Left colon (tissue), 2 donors: ENCODE results near the gene NAV2. TPM values are rescaled to one million over a fixed set of nuclear protein-coding genes. Genes with fewer than 3 reads are reported as not detected.
A peak's percentile ranks its signal among the peaks of the same experiment; 100 is the strongest.

Experiments
- ATAC-seq: fragments of 200-7000 bp; cut with Tn5 transposase; one replicate; pipeline ENCODE4 v1.9.1; 2020; ENCODE audit warnings: mild to moderate bottlenecking, moderate library complexity
- DNase-seq, 2 donors: peaks; one replicate each; pipeline ENCODE4 v3.0.0-alpha.2; 2020
- intact Hi-C, 2 donors: fragments of 100-400 bp; cut with DNase I in 1 of 2; cut with micrococcal nuclease in 1 of 2; formaldehyde crosslinking; loops; one replicate each; pipeline versions ENCODE4 v1.11.2 to v1.14.0; 2022; cut with DNase I, micrococcal nuclease
- total RNA-seq, 2 donors: library from RNA; stranded (reverse); fragmentation: NEBNext Ultra II Directional; extraction: Animal tissue kit (Norgen Biotek cat#: 25700); gene quantifications; one replicate each; pipeline ENCODE4 v1.2.1, GENCODE V29; 2021
- donor health status: DM: no; HTN: no; CAD: no.
- donor health status: DM: yes; HTN: yes; CAD: no.

The NAV2 gene
- total RNA-seq, 2 donors from 2014 or later: 16.1 to 21.7 TPM

DNA sequence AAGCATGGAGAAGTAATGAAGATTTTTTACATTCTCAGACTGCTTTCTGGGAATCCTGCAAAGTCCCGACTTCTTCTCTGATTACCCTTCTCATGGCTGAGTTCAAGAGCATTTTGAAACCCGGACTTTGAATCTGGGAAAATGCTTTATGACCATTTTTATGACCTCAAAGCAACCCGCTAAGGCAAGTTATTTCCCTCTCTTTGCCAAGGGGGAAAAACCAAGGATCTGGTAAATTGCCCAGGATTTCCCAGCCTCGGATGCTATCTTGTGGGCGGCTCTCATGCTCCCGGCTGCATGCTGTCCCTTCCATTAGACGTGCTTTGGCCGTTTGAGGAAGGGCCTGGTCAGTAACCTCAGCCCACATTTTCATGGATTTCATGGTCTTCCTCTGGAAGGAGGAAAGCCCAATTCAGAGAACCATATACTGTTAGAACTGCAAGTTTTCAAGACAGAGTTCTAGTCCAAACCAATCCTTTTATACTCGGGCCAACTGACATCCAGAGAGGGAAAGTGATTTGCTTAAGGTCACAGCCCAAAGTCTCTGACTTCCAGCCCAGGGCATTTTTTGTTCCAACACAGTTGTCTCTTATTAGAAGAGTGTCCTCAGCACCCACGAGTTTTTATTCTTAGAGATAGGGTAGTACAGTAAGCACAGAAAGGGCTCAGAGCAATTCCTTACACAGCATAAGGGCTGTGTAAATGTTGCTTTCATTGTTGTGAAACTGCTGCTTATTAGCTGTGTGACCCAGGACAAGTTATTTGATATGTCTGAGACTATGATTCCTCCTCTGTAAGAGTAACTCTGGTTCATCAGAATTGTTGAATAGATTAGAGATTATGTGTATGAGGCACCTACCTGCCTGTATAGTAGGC, 77.4 kb downstream of the NAV2 start:
- ATAC-seq (peak; percentile 70), DNase-seq (peak; percentile 58 to 73)
- intact Hi-C loops: no loop called here

DNA sequence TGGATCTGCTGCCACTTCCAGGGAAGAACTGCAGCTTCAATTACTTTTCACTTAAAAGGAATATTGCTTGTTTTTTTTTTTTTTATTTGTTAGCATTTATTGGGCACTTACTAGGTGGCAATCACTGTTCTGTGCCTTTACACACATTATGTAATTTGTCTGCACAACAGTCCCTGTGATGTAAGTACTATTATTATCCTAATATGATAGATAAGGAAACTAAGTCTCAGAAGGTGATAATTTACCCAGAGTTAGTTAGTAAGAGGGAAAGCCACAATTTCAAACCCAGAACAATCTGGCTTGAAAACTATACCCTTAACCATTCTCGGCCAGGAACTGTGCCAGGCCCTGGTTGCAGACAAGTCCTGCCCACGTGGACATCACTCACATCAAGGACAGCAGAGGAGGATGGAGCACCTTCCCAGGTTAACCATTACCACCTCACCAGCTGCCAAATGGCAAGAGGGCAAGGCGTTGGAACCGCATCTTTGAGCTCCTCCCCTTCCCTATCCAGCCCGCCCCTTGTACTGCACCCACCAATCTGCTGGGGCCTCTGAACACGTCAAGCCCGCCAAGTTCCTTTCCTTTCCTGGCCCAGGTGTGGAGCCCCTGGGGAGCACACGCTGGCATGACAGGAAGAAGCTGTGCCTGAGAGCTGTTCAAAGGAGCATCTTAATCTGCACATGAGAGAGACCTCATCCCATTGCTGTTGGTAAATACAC, 78.4 kb downstream of the NAV2 start:
- DNase-seq: peak; percentile 76 to 95
- ATAC-seq: peak; percentile 81
- intact Hi-C loops: no loop called here

GRCh38 chr11:19792510-19792909, 79.9 kb downstream of the NAV2 start:
- DNase-seq (no peak), ATAC-seq (no peak)
- intact Hi-C loops: no loop called here

DNA sequence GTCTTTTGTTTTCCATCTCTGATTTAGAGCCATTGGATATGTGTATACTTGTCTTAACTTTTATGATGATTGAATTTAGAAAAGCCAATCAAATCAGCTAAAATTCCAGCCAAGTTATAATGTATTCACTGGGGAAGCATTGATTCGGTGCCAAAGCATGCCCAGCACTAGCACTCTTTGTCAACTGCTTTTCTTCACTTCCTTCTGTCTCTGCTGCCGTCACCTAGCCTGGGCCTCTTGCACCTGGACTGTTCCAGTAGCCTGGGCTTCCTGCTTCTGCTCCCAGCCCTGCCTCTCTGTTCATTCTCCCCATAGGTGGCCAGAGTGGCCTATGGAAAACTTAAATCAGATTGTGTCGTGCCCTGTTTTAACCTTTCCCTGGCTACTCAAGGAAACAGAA, 80.7 kb downstream of the NAV2 start:
- intact Hi-C loops: no loop called here
- DNase-seq (peak; percentile 50 to 81), ATAC-seq (peak; percentile 56)

- no peak for ATAC-seq
- intact Hi-C loops: no loop called here
- DNase-seq: no peak
Measured at GRCh38 chr11:19794161-19794560, 81.5 kb downstream of the NAV2 start.

DNA sequence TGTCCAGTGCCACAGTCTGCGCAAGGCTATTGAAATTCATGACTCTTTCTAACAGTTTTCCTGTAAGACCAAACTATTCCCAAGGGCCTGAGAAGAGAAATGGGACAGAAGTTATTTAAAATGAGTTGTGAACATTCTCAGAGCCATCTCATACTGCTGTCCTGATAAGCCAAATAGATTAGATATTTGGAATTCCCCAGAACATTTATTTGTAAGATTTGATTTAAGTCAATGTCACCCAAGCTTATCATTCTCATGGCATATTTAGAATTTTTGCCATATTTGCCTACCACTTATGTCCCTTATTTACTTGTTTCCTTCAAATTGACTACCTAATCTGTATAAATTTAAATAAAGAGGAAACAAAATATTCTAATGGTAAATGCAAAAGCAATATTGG, 82.4 kb downstream of the NAV2 start:
- DNase-seq (no peak), ATAC-seq (no peak)
- intact Hi-C loops: no loop called here

DNA sequence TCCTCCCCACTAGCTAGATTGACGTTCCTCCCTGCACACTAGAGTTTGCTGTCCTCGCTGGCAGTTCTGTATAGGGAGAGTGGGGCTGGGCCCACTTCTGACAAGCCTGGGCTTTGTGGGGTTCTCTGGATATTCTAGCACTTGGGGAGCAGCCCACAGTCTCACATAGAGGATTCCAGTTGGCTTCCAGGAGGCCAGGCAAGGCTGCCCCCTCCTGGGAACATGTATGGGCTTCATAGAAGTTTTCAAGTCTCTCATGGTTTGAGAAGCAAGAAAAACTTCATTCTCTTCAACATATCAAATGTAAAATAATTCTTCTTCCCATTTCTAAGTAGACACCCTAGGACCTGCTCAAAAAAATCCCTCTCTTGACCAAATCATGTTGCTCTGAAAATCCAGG, 87.5 kb downstream of the NAV2 start:
- ATAC-seq (no peak), DNase-seq (peak in 1 of 2 donors; percentile 37)
- intact Hi-C loops: no loop called here

GRCh38 chr11:19800714-19801519, 88.3 kb downstream of the NAV2 start:
- intact Hi-C loops: no loop called here
- DNase-seq (no peak), ATAC-seq (no peak)

- no peak for DNase-seq
- intact Hi-C loops: no loop called here
- peak; percentile 1 for ATAC-seq
Measured at GRCh38 chr11:19802773-19803293, 90.2 kb downstream of the NAV2 start.

- DNase-seq (peak; percentile 46 to 65), ATAC-seq (peak; percentile 93)
- intact Hi-C loops: no loop called here
Measured at GRCh38 chr11:19803506-19803998, 90.9 kb downstream of the NAV2 start.

GRCh38 chr11:19805376-19805775, 92.7 kb downstream of the NAV2 start:
- DNase-seq (no peak), ATAC-seq (no peak)
- intact Hi-C loops: no loop called here

DNA sequence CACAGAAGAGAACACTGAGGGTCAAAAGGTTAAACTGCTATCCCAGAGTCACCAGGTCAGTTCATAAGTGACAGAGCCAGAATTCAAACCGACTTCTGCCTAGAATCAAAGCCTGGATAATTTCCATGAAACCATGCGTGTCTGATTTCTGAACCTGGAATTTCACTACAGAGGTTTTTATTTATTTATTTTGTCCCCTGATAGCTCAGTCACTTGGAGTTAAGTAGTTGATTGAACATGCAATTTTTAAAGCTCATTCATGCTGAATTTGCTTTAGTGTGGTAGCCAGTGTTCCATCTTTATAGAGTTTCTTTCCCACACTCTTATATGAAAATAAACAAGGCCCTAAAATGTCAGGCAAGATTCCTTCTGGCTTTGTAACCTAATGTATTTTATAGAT, 93.2 kb downstream of the NAV2 start:
- intact Hi-C loops: no loop called here
- DNase-seq (no peak), ATAC-seq (no peak)

- ATAC-seq (no peak), DNase-seq (no peak)
- intact Hi-C loops: no loop called here
Measured at GRCh38 chr11:19806251-19806650, 93.6 kb downstream of the NAV2 start.

DNA sequence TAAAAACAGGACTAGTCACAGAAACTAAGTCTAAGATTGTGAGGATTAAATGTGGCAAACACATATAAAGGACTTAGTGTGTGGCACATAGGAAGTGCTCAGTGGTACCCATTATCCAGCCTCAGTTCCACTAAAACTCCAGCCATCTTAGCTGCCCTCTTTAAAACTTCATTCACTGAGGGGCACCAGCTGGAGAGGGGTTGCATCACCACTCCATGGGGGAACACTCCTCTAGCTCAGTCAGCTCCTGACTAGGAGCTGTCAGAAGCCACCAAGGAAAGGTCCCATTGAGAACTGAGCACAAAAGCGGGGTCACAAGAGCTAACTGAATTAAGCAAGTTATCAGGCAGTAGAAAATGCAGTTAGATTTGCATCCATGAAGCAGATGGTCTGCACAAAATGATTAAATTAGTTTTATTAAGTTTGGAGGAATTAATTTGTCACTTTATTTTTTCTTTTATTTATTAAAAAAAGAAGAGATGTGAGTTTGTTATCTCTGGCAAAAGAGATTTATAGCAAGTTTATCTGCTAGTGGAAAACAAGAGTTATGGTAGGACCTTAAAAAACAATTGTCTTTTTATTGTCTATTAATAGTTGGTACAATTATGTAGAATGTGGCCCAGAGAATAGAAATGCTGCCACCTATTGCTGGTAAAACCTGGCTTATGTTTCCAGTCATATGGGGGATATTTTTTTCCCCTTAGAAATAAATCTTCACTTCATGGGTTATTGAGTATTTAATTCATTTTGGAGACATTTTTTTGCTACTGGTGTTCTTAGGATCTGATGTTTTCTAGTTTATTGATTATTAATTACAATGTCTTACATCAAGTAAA, 95.7 kb downstream of the NAV2 start:
- DNase-seq (no peak), ATAC-seq (no peak)
- intact Hi-C loops: no loop called here

DNA sequence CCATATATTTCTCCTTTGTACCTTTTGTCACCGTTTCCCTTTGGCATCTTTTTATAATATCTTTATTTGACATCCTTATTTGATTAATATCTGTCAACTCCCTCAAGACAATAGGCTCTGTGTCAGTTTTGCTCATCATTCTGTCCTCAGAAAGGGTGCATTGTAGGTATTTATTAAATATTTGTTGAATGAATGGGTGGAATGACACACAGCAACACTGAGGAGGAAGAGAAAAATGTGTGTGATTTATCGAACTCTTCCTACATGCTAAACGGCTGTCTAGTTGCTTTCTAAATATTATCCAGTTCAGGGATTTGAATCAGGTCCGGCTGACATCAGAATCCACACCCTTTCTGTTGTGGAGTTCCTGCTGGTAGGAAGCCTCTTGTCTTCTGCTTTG, 98.2 kb downstream of the NAV2 start:
- intact Hi-C loops: no loop called here
- ATAC-seq (no peak), DNase-seq (no peak)

- ATAC-seq (peak; percentile 46), DNase-seq (no peak)
- intact Hi-C loops: no loop called here
Measured at GRCh38 chr11:19811380-19811779, 98.7 kb downstream of the NAV2 start.

GRCh38 chr11:19812096-19812495, 99.5 kb downstream of the NAV2 start:
- intact Hi-C loops: no loop called here
- ATAC-seq (no peak), DNase-seq (no peak)

DNA sequence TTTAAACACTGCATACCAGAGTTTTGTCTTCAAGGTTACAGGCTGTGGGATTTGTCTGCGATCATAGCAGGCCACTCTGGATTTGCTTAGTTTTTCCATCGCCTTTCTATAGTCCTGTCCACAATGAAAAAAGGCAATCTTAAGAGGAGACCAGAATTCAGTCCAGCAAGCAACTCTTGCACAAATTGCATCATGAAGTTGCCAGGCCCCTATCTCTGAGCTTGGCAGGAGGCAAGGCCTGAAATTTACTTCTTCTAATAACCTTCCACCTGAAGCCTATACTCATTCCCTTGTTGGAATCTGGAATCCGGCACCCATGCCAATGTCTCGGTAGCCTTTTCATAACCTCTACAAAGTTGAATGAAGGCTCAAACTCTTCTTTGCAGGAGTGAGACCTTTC, 100.1 kb downstream of the NAV2 start:
- intact Hi-C loops: no loop called here
- ATAC-seq: no peak
- DNase-seq: no peak
